Measurements from ENCODE around the gene HAS3.

HAS3 gene

GRCh38 chr16:69111876-69112230 is 6.4 kb downstream of the HAS3 start:
- no peak overlapping the region for H3K4me3 ChIP-seq (ENCODE audit: low read depth, low read length)
- H3K9ac ChIP-seq (ENCODE audit: low read depth, low read length) = no peak overlapping the region
- H3K4me1 ChIP-seq (ENCODE audit: control insufficient read depth, insufficient read depth, low read length) = peaks cover 5% of the 10 kb centered on the region
- H3K27me3 ChIP-seq (ENCODE audit: control insufficient read depth, insufficient read depth, low read length) = no peaks in the 10 kb centered on the region
- H3K36me3 ChIP-seq (ENCODE audit: control insufficient read depth, insufficient read depth, low read length) = peaks cover 62% of the 10 kb centered on the region
- no peaks in the 10 kb centered on the region for H3K9me3 ChIP-seq (ENCODE audit: control insufficient read depth, insufficient read depth, low read length)

- no peaks in the 10 kb centered on the region for H3K27me3 ChIP-seq (ENCODE audit: control insufficient read depth, insufficient read depth, low read length)
- no peak overlapping the region for H3K9ac ChIP-seq (ENCODE audit: low read depth, low read length)
- peaks cover 5% of the 10 kb centered on the region for H3K4me1 ChIP-seq (ENCODE audit: control insufficient read depth, insufficient read depth, low read length)
- H3K36me3 ChIP-seq (ENCODE audit: control insufficient read depth, insufficient read depth, low read length) = peaks cover 65% of the 10 kb centered on the region
- no peak overlapping the region for H3K4me3 ChIP-seq (ENCODE audit: low read depth, low read length)
- H3K9me3 ChIP-seq (ENCODE audit: control insufficient read depth, insufficient read depth, low read length) = no peaks in the 10 kb centered on the region
Observed at GRCh38 chr16:69112285-69113129, 7.1 kb downstream of the HAS3 start.

GRCh38 chr16:69113216-69113615 is 7.8 kb downstream of the HAS3 start:
- no peaks in the 10 kb centered on the region for H3K9me3 ChIP-seq (ENCODE audit: control insufficient read depth, insufficient read depth, low read length)
- H3K4me1 ChIP-seq (ENCODE audit: control insufficient read depth, insufficient read depth, low read length) = peaks cover 5% of the 10 kb centered on the region
- peaks cover 67% of the 10 kb centered on the region for H3K36me3 ChIP-seq (ENCODE audit: control insufficient read depth, insufficient read depth, low read length)
- no peaks in the 10 kb centered on the region for H3K27me3 ChIP-seq (ENCODE audit: control insufficient read depth, insufficient read depth, low read length)
- no peak overlapping the region for H3K4me3 ChIP-seq (ENCODE audit: low read depth, low read length)
- H3K9ac ChIP-seq (ENCODE audit: low read depth, low read length) = no peak overlapping the region

GRCh38 chr16:69114346-69114975 is 9.0 kb downstream of the HAS3 start:
- H3K27me3 ChIP-seq (ENCODE audit: control insufficient read depth, insufficient read depth, low read length) = no peaks in the 10 kb centered on the region
- no peak overlapping the region for H3K4me3 ChIP-seq (ENCODE audit: low read depth, low read length)
- H3K9ac ChIP-seq (ENCODE audit: low read depth, low read length) = no peak overlapping the region
- peaks cover 71% of the 10 kb centered on the region for H3K36me3 ChIP-seq (ENCODE audit: control insufficient read depth, insufficient read depth, low read length)
- no peaks in the 10 kb centered on the region for H3K4me1 ChIP-seq (ENCODE audit: control insufficient read depth, insufficient read depth, low read length)
- H3K9me3 ChIP-seq (ENCODE audit: control insufficient read depth, insufficient read depth, low read length) = no peaks in the 10 kb centered on the region

- Histone ChIP-seq H3K36me3 (ENCODE audit: control insufficient read depth, insufficient read depth, low read length) (peaks cover 71% of the 10 kb centered on the region), H3K27me3 (ENCODE audit: control insufficient read depth, insufficient read depth, low read length) (no peaks in the 10 kb centered on the region), H3K9me3 (ENCODE audit: control insufficient read depth, insufficient read depth, low read length) (no peaks in the 10 kb centered on the region), H3K4me1 (ENCODE audit: control insufficient read depth, insufficient read depth, low read length) (no peaks in the 10 kb centered on the region), H3K9ac (ENCODE audit: low read depth, low read length) (no peak overlapping the region), H3K4me3 (ENCODE audit: low read depth, low read length) (no peak overlapping the region)
Observed at GRCh38 chr16:69114976-69115355, 9.5 kb downstream of the HAS3 start.

GRCh38 chr16:69115361-69115760 is 9.9 kb downstream of the HAS3 start:
- Histone ChIP-seq H3K27me3 (ENCODE audit: control insufficient read depth, insufficient read depth, low read length) (no peaks in the 10 kb centered on the region), H3K9me3 (ENCODE audit: control insufficient read depth, insufficient read depth, low read length) (no peaks in the 10 kb centered on the region), H3K4me1 (ENCODE audit: control insufficient read depth, insufficient read depth, low read length) (no peaks in the 10 kb centered on the region), H3K4me3 (ENCODE audit: low read depth, low read length) (no peak overlapping the region), H3K36me3 (ENCODE audit: control insufficient read depth, insufficient read depth, low read length) (peaks cover 73% of the 10 kb centered on the region), H3K9ac (ENCODE audit: low read depth, low read length) (no peak overlapping the region)

GRCh38 chr16:69115837-69116236 is 10.4 kb downstream of the HAS3 start:
- H3K9me3 ChIP-seq (ENCODE audit: control insufficient read depth, insufficient read depth, low read length) = no peaks in the 10 kb centered on the region
- no peak overlapping the region for H3K4me3 ChIP-seq (ENCODE audit: low read depth, low read length)
- no peaks in the 10 kb centered on the region for H3K4me1 ChIP-seq (ENCODE audit: control insufficient read depth, insufficient read depth, low read length)
- no peaks in the 10 kb centered on the region for H3K27me3 ChIP-seq (ENCODE audit: control insufficient read depth, insufficient read depth, low read length)
- H3K9ac ChIP-seq (ENCODE audit: low read depth, low read length) = no peak overlapping the region
- H3K36me3 ChIP-seq (ENCODE audit: control insufficient read depth, insufficient read depth, low read length) = peaks cover 73% of the 10 kb centered on the region

- Histone ChIP-seq H3K4me1 (ENCODE audit: control insufficient read depth, insufficient read depth, low read length) (no peaks in the 10 kb centered on the region), H3K9me3 (ENCODE audit: control insufficient read depth, insufficient read depth, low read length) (no peaks in the 10 kb centered on the region), H3K36me3 (ENCODE audit: control insufficient read depth, insufficient read depth, low read length) (peaks cover 75% of the 10 kb centered on the region), H3K9ac (ENCODE audit: low read depth, low read length) (no peak overlapping the region), H3K4me3 (ENCODE audit: low read depth, low read length) (no peak overlapping the region), H3K27me3 (ENCODE audit: control insufficient read depth, insufficient read depth, low read length) (no peaks in the 10 kb centered on the region)
Observed at GRCh38 chr16:69116256-69116875, 10.9 kb downstream of the HAS3 start.

- Histone ChIP-seq H3K4me1 (ENCODE audit: control insufficient read depth, insufficient read depth, low read length) (no peaks in the 10 kb centered on the region), H3K9ac (ENCODE audit: low read depth, low read length) (no peak overlapping the region), H3K27me3 (ENCODE audit: control insufficient read depth, insufficient read depth, low read length) (no peaks in the 10 kb centered on the region), H3K36me3 (ENCODE audit: control insufficient read depth, insufficient read depth, low read length) (peaks cover 69% of the 10 kb centered on the region), H3K4me3 (ENCODE audit: low read depth, low read length) (no peak overlapping the region), H3K9me3 (ENCODE audit: control insufficient read depth, insufficient read depth, low read length) (no peaks in the 10 kb centered on the region)
Observed at GRCh38 chr16:69116906-69117305, 11.5 kb downstream of the HAS3 start.

- no peak overlapping the region for H3K4me3 ChIP-seq (ENCODE audit: low read depth, low read length)
- H3K4me1 ChIP-seq (ENCODE audit: control insufficient read depth, insufficient read depth, low read length) = no peaks in the 10 kb centered on the region
- no peak overlapping the region for H3K9ac ChIP-seq (ENCODE audit: low read depth, low read length)
- peaks cover 61% of the 10 kb centered on the region for H3K36me3 ChIP-seq (ENCODE audit: control insufficient read depth, insufficient read depth, low read length)
- H3K9me3 ChIP-seq (ENCODE audit: control insufficient read depth, insufficient read depth, low read length) = no peaks in the 10 kb centered on the region
- no peaks in the 10 kb centered on the region for H3K27me3 ChIP-seq (ENCODE audit: control insufficient read depth, insufficient read depth, low read length)
Observed at GRCh38 chr16:69118468-69118867, 13.0 kb downstream of the HAS3 start.

GRCh38 chr16:69118994-69119393 is 13.5 kb downstream of the HAS3 start:
- H3K4me1 ChIP-seq (ENCODE audit: control insufficient read depth, insufficient read depth, low read length) = no peaks in the 10 kb centered on the region
- no peaks in the 10 kb centered on the region for H3K9me3 ChIP-seq (ENCODE audit: control insufficient read depth, insufficient read depth, low read length)
- H3K9ac ChIP-seq (ENCODE audit: low read depth, low read length) = no peak overlapping the region
- H3K27me3 ChIP-seq (ENCODE audit: control insufficient read depth, insufficient read depth, low read length) = no peaks in the 10 kb centered on the region
- peaks cover 56% of the 10 kb centered on the region for H3K36me3 ChIP-seq (ENCODE audit: control insufficient read depth, insufficient read depth, low read length)
- no peak overlapping the region for H3K4me3 ChIP-seq (ENCODE audit: low read depth, low read length)

GRCh38 chr16:69119536-69119935 is 14.1 kb downstream of the HAS3 start:
- H3K27me3 ChIP-seq (ENCODE audit: control insufficient read depth, insufficient read depth, low read length) = no peaks in the 10 kb centered on the region
- no peaks in the 10 kb centered on the region for H3K9me3 ChIP-seq (ENCODE audit: control insufficient read depth, insufficient read depth, low read length)
- peaks cover 51% of the 10 kb centered on the region for H3K36me3 ChIP-seq (ENCODE audit: control insufficient read depth, insufficient read depth, low read length)
- no peaks in the 10 kb centered on the region for H3K4me1 ChIP-seq (ENCODE audit: control insufficient read depth, insufficient read depth, low read length)
- H3K4me3 ChIP-seq (ENCODE audit: low read depth, low read length) = no peak overlapping the region
- H3K9ac ChIP-seq (ENCODE audit: low read depth, low read length) = no peak overlapping the region
